Liver (tissue), 9 donors: ENCODE results near the gene SYT6. TPM values are rescaled to one million over a fixed set of nuclear protein-coding genes. Genes with fewer than 3 reads are reported as not detected.

Source experiments
- DNase-seq: peaks from one replicate; pipeline ENCODE4 v3.0.0-alpha.2; 2017; ENCODE audit warnings: low spot score
- H3K27ac ChIP-seq, 2 donors: one replicate each; pipeline ENCODE4 v1.7.0; 2013; ENCODE audit warnings: inconsistent platforms in 2 of 2, low read length in 2 of 2, control low read depth in 1 of 2, low read depth in 1 of 2, mild to moderate bottlenecking in 1 of 2
- H3K27me3 ChIP-seq, 4 donors: one replicate each; pipeline versions ENCODE4 v1.6.1 to v1.7.0; 2013; ENCODE audit warnings: low read length in 3 of 4, inconsistent platforms in 1 of 4, mild to moderate bottlenecking in 1 of 4, moderate library complexity in 1 of 4; ENCODE audit not compliant: control insufficient read depth in 4 of 4, insufficient read depth in 4 of 4
- H3K36me3 ChIP-seq, 4 donors: one replicate each; pipeline versions ENCODE4 v1.6.1 to v1.7.0; 2013; ENCODE audit warnings: low read length in 3 of 4, mild to moderate bottlenecking in 3 of 4, low read depth in 1 of 4, moderate library complexity in 1 of 4; ENCODE audit not compliant: control insufficient read depth in 4 of 4, insufficient read depth in 3 of 4
- H3K4me1 ChIP-seq, 4 donors: one replicate each; pipeline versions ENCODE4 v1.6.1 to v1.7.0; 2013; ENCODE audit warnings: low read length in 3 of 4, mild to moderate bottlenecking in 3 of 4, moderate library complexity in 1 of 4; ENCODE audit not compliant: control insufficient read depth in 4 of 4, insufficient read depth in 4 of 4
- H3K4me3 ChIP-seq, 3 donors: one replicate each; pipeline versions ENCODE4 v1.6.1 to v1.7.0; 2013; ENCODE audit warnings: low read length in 3 of 3, control low read depth in 1 of 3, low read depth in 1 of 3, mild to moderate bottlenecking in 1 of 3
- H3K9ac ChIP-seq, 2 donors: one replicate each; pipeline ENCODE4 v1.7.0; 2013; ENCODE audit warnings: low read length in 2 of 2, mild to moderate bottlenecking in 2 of 2, moderate library complexity in 2 of 2, control low read depth in 1 of 2, low read depth in 1 of 2
- H3K9me3 ChIP-seq, 4 donors: one replicate each; pipeline versions ENCODE4 v1.6.1 to v1.7.0; 2013; ENCODE audit warnings: low read length in 3 of 4; ENCODE audit not compliant: control insufficient read depth in 4 of 4
- EGR1 ChIP-seq, 2 donors: IDR thresholded peaks; 2 replicates each; pipeline ENCODE4 v1.6.1; 2016 to 2018; ENCODE audit warnings: antibody characterized with exemption in 2 of 2, low read depth in 2 of 2
- FOXA1 ChIP-seq: IDR thresholded peaks from 2 replicates; pipeline ENCODE4 v1.6.1; 2016; ENCODE audit warnings: antibody characterized with exemption
- FOXA2 ChIP-seq: IDR thresholded peaks from 2 replicates; pipeline ENCODE4 v1.6.1; 2016; ENCODE audit warnings: antibody characterized with exemption
- GABPA ChIP-seq, 2 donors: IDR thresholded peaks in 1 of 2; conservative IDR thresholded peaks in 1 of 2; 2 replicates each; pipeline ENCODE4 v1.6.1; 2016; ENCODE audit warnings: antibody characterized with exemption in 2 of 2, mild to moderate bottlenecking in 1 of 2, moderate library complexity in 1 of 2
- HNF4A ChIP-seq, 2 donors: conservative IDR thresholded peaks; 2 replicates each; pipeline ENCODE4 v1.6.1; 2016; ENCODE audit warnings: antibody characterized with exemption in 2 of 2, mild to moderate bottlenecking in 2 of 2
- HNF4G ChIP-seq: IDR thresholded peaks from 2 replicates; pipeline ENCODE4 v1.6.1; 2016; ENCODE audit warnings: antibody characterized with exemption
- JUND ChIP-seq, 2 donors: IDR thresholded peaks; 2 replicates each; pipeline ENCODE4 v1.6.1; 2016; ENCODE audit warnings: antibody characterized with exemption in 2 of 2
- NR2F2 ChIP-seq: IDR thresholded peaks from 2 replicates; pipeline ENCODE4 v1.6.1; 2016; ENCODE audit warnings: antibody characterized with exemption
- RAD21 ChIP-seq, 2 donors: IDR thresholded peaks; 2 replicates each; pipeline ENCODE4 v1.6.1; 2016; ENCODE audit warnings: antibody characterized with exemption in 2 of 2, mild to moderate bottlenecking in 2 of 2
- RXRA ChIP-seq, 2 donors: IDR thresholded peaks; 2 replicates each; pipeline ENCODE4 v1.6.1; 2017 to 2018; ENCODE audit warnings: antibody characterized with exemption in 2 of 2, mild to moderate bottlenecking in 1 of 2
- SP1 ChIP-seq: IDR thresholded peaks from 2 replicates; pipeline ENCODE4 v1.6.1; 2018; ENCODE audit warnings: antibody characterized with exemption, mild to moderate bottlenecking
- TAF1 ChIP-seq: conservative IDR thresholded peaks from 2 replicates; pipeline ENCODE4 v1.6.1; 2016; ENCODE audit warnings: antibody characterized with exemption, mild to moderate bottlenecking
- YY1 ChIP-seq: IDR thresholded peaks from 2 replicates; pipeline ENCODE4 v1.6.1; 2016; ENCODE audit warnings: antibody characterized with exemption, mild to moderate bottlenecking
- WGBS: extraction: QIAGEN DNeasy Blood & Tissue Kit; methylation state at CpG from one replicate; pipeline ENCODE4 v1.1.7; 2013; 5-methylcytosine and 5-hydroxymethylcytosine counted together
- polyA plus RNA-seq, 2 donors: library from polyadenylated mRNA; stranded (reverse) in 1 of 2; unstranded in 1 of 2; fragments of 200-250 nt in 1 of 2; fragments of >200 nt in 1 of 2; fragmentation: Nextera tagmentation in 1 of 2; extraction: Ambion mirVana in 1 of 2; gene quantifications; one replicate each; pipeline versions ENCODE4 v1.2.1 to v1.2.3, GENCODE V29; 2013 to 2015
- total RNA-seq, 2 donors: library from RNA; depleted of rRNA; stranded (reverse); fragments of >200 nt; gene quantifications; one replicate each; pipeline ENCODE4 v1.2.3, GENCODE V29; 2014
- TF ChIP-seq, protein P1 (sequence below): IDR thresholded peaks from 2 replicates; pipeline ENCODE4 v1.6.1; 2016; ENCODE audit warnings: antibody characterized with exemption
- TF ChIP-seq, protein P2 (sequence below): IDR thresholded peaks from 2 replicates; pipeline ENCODE4 v1.6.1; 2016; ENCODE audit warnings: antibody characterized with exemption, mild to moderate bottlenecking
- TF ChIP-seq, protein P3 (sequence below): IDR thresholded peaks from 2 replicates; pipeline ENCODE4 v1.6.1; 2016; ENCODE audit warnings: antibody characterized with exemption
- TF ChIP-seq, protein P4 (sequence below): IDR thresholded peaks from 2 replicates; pipeline ENCODE4 v1.6.1; 2016; ENCODE audit warnings: antibody characterized with exemption
- TF ChIP-seq, protein P5 (sequence below): fragments of 150-350 bp; IDR thresholded peaks from 2 replicates; pipeline ENCODE4 v1.5.1; 2017; ENCODE audit warnings: improper control_type of control experiment, low read depth, low read length; ENCODE audit not compliant: missing input control
- donor health status: healthy.
- donor health status: healthy.
- donor health status: healthy.
- donor health status: healthy.
- donor health status: healthy.

SYT6 gene
- total and polyA plus RNA-seq, 4 donors, result under 0.01 to 0.17 TPM; not detected in 2

DNA sequence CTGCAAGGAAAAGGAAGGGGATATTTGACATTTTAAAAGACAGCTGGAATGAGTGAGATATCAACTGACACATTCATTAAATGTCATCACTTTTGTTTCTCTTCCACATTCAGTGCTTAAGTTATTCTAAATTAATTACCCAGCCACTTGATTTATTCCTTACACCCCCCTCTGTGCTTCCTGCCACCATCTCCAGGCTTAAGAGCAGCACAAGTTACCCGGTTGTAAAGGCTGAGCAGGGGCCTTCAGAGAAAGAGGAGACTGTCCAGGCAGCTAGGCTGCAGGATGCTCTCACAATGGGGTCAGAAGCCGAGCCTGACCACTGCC, 71.4 kb downstream of the SYT6 start:
- DNase-seq, result no peak
- H3K9ac ChIP-seq, result no peak overlapping the region
- TF ChIP-seq FOXA1 (no peak), YY1 (no peak), JUND (IDR thresholded peaks at IDR 0.05) (no peak), RXRA (IDR thresholded peaks at IDR 0.05) (no peak), RAD21 (IDR thresholded peaks at IDR 0.05) (no peak), NR2F2 (no peak), EGR1 (IDR thresholded peaks at IDR 0.05; ENCODE audit: low read depth in 2 of 2) (no peak), FOXA2 (no peak), HNF4A (conservative IDR thresholded peaks at IDR 0.05) (no peak), HNF4G (no peak), TAF1 (no peak), GABPA (IDR thresholded peaks at IDR 0.05 in 1 of 2, conservative IDR thresholded peaks at IDR 0.05 in 1 of 2) (no peak), SP1 (no peak)
- TF ChIP-seq, protein P1, sequence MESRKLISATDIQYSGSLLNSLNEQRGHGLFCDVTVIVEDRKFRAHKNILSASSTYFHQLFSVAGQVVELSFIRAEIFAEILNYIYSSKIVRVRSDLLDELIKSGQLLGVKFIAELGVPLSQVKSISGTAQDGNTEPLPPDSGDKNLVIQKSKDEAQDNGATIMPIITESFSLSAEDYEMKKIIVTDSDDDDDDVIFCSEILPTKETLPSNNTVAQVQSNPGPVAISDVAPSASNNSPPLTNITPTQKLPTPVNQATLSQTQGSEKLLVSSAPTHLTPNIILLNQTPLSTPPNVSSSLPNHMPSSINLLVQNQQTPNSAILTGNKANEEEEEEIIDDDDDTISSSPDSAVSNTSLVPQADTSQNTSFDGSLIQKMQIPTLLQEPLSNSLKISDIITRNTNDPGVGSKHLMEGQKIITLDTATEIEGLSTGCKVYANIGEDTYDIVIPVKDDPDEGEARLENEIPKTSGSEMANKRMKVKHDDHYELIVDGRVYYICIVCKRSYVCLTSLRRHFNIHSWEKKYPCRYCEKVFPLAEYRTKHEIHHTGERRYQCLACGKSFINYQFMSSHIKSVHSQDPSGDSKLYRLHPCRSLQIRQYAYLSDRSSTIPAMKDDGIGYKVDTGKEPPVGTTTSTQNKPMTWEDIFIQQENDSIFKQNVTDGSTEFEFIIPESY, result no peak
- TF ChIP-seq, protein P2, sequence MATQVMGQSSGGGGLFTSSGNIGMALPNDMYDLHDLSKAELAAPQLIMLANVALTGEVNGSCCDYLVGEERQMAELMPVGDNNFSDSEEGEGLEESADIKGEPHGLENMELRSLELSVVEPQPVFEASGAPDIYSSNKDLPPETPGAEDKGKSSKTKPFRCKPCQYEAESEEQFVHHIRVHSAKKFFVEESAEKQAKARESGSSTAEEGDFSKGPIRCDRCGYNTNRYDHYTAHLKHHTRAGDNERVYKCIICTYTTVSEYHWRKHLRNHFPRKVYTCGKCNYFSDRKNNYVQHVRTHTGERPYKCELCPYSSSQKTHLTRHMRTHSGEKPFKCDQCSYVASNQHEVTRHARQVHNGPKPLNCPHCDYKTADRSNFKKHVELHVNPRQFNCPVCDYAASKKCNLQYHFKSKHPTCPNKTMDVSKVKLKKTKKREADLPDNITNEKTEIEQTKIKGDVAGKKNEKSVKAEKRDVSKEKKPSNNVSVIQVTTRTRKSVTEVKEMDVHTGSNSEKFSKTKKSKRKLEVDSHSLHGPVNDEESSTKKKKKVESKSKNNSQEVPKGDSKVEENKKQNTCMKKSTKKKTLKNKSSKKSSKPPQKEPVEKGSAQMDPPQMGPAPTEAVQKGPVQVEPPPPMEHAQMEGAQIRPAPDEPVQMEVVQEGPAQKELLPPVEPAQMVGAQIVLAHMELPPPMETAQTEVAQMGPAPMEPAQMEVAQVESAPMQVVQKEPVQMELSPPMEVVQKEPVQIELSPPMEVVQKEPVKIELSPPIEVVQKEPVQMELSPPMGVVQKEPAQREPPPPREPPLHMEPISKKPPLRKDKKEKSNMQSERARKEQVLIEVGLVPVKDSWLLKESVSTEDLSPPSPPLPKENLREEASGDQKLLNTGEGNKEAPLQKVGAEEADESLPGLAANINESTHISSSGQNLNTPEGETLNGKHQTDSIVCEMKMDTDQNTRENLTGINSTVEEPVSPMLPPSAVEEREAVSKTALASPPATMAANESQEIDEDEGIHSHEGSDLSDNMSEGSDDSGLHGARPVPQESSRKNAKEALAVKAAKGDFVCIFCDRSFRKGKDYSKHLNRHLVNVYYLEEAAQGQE, result no peak
- TF ChIP-seq, protein P3, sequence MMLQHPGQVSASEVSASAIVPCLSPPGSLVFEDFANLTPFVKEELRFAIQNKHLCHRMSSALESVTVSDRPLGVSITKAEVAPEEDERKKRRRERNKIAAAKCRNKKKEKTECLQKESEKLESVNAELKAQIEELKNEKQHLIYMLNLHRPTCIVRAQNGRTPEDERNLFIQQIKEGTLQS, result no peak
- TF ChIP-seq, protein P4, sequence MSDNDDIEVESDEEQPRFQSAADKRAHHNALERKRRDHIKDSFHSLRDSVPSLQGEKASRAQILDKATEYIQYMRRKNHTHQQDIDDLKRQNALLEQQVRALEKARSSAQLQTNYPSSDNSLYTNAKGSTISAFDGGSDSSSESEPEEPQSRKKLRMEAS, result no peak
- TF ChIP-seq, protein P5, sequence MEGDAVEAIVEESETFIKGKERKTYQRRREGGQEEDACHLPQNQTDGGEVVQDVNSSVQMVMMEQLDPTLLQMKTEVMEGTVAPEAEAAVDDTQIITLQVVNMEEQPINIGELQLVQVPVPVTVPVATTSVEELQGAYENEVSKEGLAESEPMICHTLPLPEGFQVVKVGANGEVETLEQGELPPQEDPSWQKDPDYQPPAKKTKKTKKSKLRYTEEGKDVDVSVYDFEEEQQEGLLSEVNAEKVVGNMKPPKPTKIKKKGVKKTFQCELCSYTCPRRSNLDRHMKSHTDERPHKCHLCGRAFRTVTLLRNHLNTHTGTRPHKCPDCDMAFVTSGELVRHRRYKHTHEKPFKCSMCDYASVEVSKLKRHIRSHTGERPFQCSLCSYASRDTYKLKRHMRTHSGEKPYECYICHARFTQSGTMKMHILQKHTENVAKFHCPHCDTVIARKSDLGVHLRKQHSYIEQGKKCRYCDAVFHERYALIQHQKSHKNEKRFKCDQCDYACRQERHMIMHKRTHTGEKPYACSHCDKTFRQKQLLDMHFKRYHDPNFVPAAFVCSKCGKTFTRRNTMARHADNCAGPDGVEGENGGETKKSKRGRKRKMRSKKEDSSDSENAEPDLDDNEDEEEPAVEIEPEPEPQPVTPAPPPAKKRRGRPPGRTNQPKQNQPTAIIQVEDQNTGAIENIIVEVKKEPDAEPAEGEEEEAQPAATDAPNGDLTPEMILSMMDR, result no peak
- H3K4me1 ChIP-seq, result peaks cover 0 to 2% (median under 1%) of the 10 kb centered on the region in 4 donors
- no peaks in the 10 kb centered on the region for H3K9me3 ChIP-seq
- no peaks in the 10 kb centered on the region for H3K36me3 ChIP-seq
- H3K27ac ChIP-seq, result no peak overlapping the region
- 65% methylated on average over 2 of the region's 2 CpGs for WGBS
- H3K27me3 ChIP-seq, result no peaks in the 10 kb centered on the region
- H3K4me3 ChIP-seq, result no peak overlapping the region
